Endodermal cell (in vitro differentiated cells): ENCODE results near the gene FARP2. TPM values are rescaled to one million over a fixed set of nuclear protein-coding genes. Genes with fewer than 3 reads are reported as not detected.

Experiments
- DNase-seq: peaks from one replicate; pipeline ENCODE4 v3.0.0-alpha.2; 2017
- H3K27ac ChIP-seq: 2 replicates; pipeline ENCODE4 v1.5.1; 2013; ENCODE audit warnings: mild to moderate bottlenecking, low read depth, low read length, moderate library complexity
- H3K27me3 ChIP-seq: 2 replicates; pipeline ENCODE4 v1.6.1; 2013; ENCODE audit warnings: mild to moderate bottlenecking, low read length, moderate library complexity; ENCODE audit not compliant: insufficient read depth, control insufficient read depth, poor library complexity, severe bottlenecking
- H3K36me3 ChIP-seq: 2 replicates; pipeline ENCODE4 v1.7.0; 2013; ENCODE audit warnings: mild to moderate bottlenecking, low read length, moderate library complexity; ENCODE audit not compliant: control insufficient read depth, insufficient read depth
- H3K4me1 ChIP-seq: one replicate; pipeline ENCODE4 v1.7.0; 2013; ENCODE audit warnings: low read length; ENCODE audit not compliant: control insufficient read depth, insufficient read depth
- H3K4me3 ChIP-seq: 2 replicates; pipeline ENCODE4 v1.5.1; 2013; ENCODE audit warnings: mild to moderate bottlenecking, low read length, moderate library complexity
- H3K9ac ChIP-seq: 2 replicates; pipeline ENCODE4 v1.6.1; 2013; ENCODE audit warnings: mild to moderate bottlenecking, low read length, moderate library complexity; ENCODE audit not compliant: poor library complexity, severe bottlenecking; ENCODE audit errors: extremely low read depth
- H3K9me3 ChIP-seq: 2 replicates; pipeline ENCODE4 v1.6.1; 2013; ENCODE audit warnings: mild to moderate bottlenecking, low read length, moderate library complexity; ENCODE audit not compliant: control insufficient read depth
- H3K27ac Mint-ChIP-seq: 2 replicates; pipeline ENCODE4 v1.8.0; 2020; ENCODE audit warnings: mixed read lengths
- H3K27me3 Mint-ChIP-seq: 2 replicates; pipeline ENCODE4 v1.8.0; 2021; ENCODE audit warnings: mild to moderate bottlenecking, mixed read lengths; ENCODE audit not compliant: insufficient read depth
- H3K36me3 Mint-ChIP-seq: 2 replicates; pipeline ENCODE4 v1.8.0; 2020; ENCODE audit warnings: low read depth, mixed read lengths
- H3K4me1 Mint-ChIP-seq: 2 replicates; pipeline ENCODE4 v1.8.0; 2020; ENCODE audit warnings: mixed read lengths
- H3K4me3 Mint-ChIP-seq: 2 replicates; pipeline ENCODE4 v1.8.0; 2020; ENCODE audit warnings: mild to moderate bottlenecking, moderate library complexity, mixed read lengths
- H3K9me3 Mint-ChIP-seq: 2 replicates; pipeline ENCODE4 v1.8.0; 2020; ENCODE audit warnings: mild to moderate bottlenecking, mixed read lengths
- CTCF ChIP-seq: fragments of 200-600 bp; sonication (generic); conservative IDR thresholded peaks from 2 replicates; pipeline ENCODE4 v1.5.0; 2021; ENCODE audit warnings: antibody characterized with exemption, mild to moderate bottlenecking
- whole genome bisulfite sequencing, 2 experiments: methylation state at CpG; one replicate each; pipeline versions ENCODE4 v1.1.5 to v1.1.7; 2013; ENCODE audit warnings: missing lambda C conversion rate in 2 of 2, mixed read lengths in 1 of 2; ENCODE audit not compliant: insufficient coverage in 1 of 2, insufficient read length in 1 of 2; 5-methylcytosine and 5-hydroxymethylcytosine counted together
- total RNA-seq, 2 donors: library from RNA; stranded (reverse); fragmentation: NEBNext Ultra II Directional in 1 of 2; extraction: Animal tissue kit (Norgen Biotek cat#: 25700) in 1 of 2; gene quantifications; 2 replicates in 1 of 2; 3 replicates in 1 of 2; pipeline ENCODE4 v1.2.1, GENCODE V29; 2021

Gene FARP2
- total RNA-seq, 2 donors from 2014 or later = 36.4 to 51.4 TPM

GRCh38 chr2:241534293-241534692, 178.2 kb downstream of the FARP2 start:
- Mint-ChIP-seq H3K4me1 (no peaks in the 10 kb centered on the region), H3K27ac (peak overlapping the region; percentile 48), H3K4me3 (no peak overlapping the region), H3K36me3 (no peaks in the 10 kb centered on the region), H3K27me3 (peaks cover 13% of the 10 kb centered on the region), H3K9me3 (no peaks in the 10 kb centered on the region)
- H3K27ac ChIP-seq = no peak overlapping the region
- no peak overlapping the region for H3K4me3 ChIP-seq
- H3K9ac ChIP-seq = no peak overlapping the region
- WGBS, 2 experiments = 86 to 96% methylated on average over 6 to 7 of the region's 7 CpGs
- H3K4me1 ChIP-seq = no peaks in the 10 kb centered on the region
- H3K27me3 ChIP-seq = peaks cover 4% of the 10 kb centered on the region
- no peaks in the 10 kb centered on the region for H3K9me3 ChIP-seq
- no peak for DNase-seq
- no peak for TF ChIP-seq CTCF
- no peaks in the 10 kb centered on the region for H3K36me3 ChIP-seq

GRCh38 chr2:241534701-241535375, 178.8 kb downstream of the FARP2 start:
- TF ChIP-seq CTCF = no peak
- 88 to 89% methylated on average over 14 to 17 of the region's 17 CpGs for WGBS, 2 experiments
- no peaks in the 10 kb centered on the region for H3K9me3 Mint-ChIP-seq
- H3K36me3 ChIP-seq = no peaks in the 10 kb centered on the region
- no peak overlapping the region for H3K4me3 Mint-ChIP-seq
- H3K27ac ChIP-seq = no peak overlapping the region
- no peak for DNase-seq
- H3K36me3 Mint-ChIP-seq = no peaks in the 10 kb centered on the region
- no peak overlapping the region for H3K27ac Mint-ChIP-seq
- H3K4me1 Mint-ChIP-seq = no peaks in the 10 kb centered on the region
- H3K9me3 ChIP-seq = no peaks in the 10 kb centered on the region
- peaks cover 19% of the 10 kb centered on the region for H3K27me3 Mint-ChIP-seq
- no peak overlapping the region for H3K9ac ChIP-seq
- H3K4me1 ChIP-seq = no peaks in the 10 kb centered on the region
- H3K27me3 ChIP-seq = peaks cover 4% of the 10 kb centered on the region
- H3K4me3 ChIP-seq = no peak overlapping the region

GRCh38 chr2:241535871-241536655, 180.0 kb downstream of the FARP2 start:
- H3K36me3 ChIP-seq = no peaks in the 10 kb centered on the region
- Mint-ChIP-seq H3K4me1 (peaks cover 3% of the 10 kb centered on the region), H3K4me3 (no peak overlapping the region), H3K27me3 (peaks cover 22% of the 10 kb centered on the region), H3K27ac (no peak overlapping the region), H3K9me3 (no peaks in the 10 kb centered on the region), H3K36me3 (no peaks in the 10 kb centered on the region)
- TF ChIP-seq CTCF = no peak
- DNase-seq = no peak
- H3K9ac ChIP-seq = no peak overlapping the region
- no peaks in the 10 kb centered on the region for H3K4me1 ChIP-seq
- H3K4me3 ChIP-seq = no peak overlapping the region
- H3K27me3 ChIP-seq = peaks cover 10% of the 10 kb centered on the region
- 87 to 95% methylated on average over 4 to 13 of the region's 13 CpGs for WGBS, 2 experiments
- no peaks in the 10 kb centered on the region for H3K9me3 ChIP-seq
- no peak overlapping the region for H3K27ac ChIP-seq
